ENCODE results near the gene EPHA4.

The EPHA4 gene

GRCh38 chr2:221477714-221478484 is 94.2 kb downstream of the EPHA4 start:
- no peaks in the 10 kb centered on the region for H3K27me3 ChIP-seq (ENCODE audit: low read depth, low read length)
- H3K4me2 ChIP-seq (ENCODE audit: low read length) = no peak overlapping the region
- no peaks in the 10 kb centered on the region for H3K9me3 ChIP-seq (ENCODE audit: insufficient read depth, low read length)
- H3K36me3 ChIP-seq (replicated peaks; ENCODE audit: low read depth, low read length) = no peaks in the 10 kb centered on the region
- no peak for TF ChIP-seq EZH2phosphoT487 (IDR thresholded peaks at IDR 0.05; ENCODE audit: low read depth)
- TF ChIP-seq, protein P1, sequence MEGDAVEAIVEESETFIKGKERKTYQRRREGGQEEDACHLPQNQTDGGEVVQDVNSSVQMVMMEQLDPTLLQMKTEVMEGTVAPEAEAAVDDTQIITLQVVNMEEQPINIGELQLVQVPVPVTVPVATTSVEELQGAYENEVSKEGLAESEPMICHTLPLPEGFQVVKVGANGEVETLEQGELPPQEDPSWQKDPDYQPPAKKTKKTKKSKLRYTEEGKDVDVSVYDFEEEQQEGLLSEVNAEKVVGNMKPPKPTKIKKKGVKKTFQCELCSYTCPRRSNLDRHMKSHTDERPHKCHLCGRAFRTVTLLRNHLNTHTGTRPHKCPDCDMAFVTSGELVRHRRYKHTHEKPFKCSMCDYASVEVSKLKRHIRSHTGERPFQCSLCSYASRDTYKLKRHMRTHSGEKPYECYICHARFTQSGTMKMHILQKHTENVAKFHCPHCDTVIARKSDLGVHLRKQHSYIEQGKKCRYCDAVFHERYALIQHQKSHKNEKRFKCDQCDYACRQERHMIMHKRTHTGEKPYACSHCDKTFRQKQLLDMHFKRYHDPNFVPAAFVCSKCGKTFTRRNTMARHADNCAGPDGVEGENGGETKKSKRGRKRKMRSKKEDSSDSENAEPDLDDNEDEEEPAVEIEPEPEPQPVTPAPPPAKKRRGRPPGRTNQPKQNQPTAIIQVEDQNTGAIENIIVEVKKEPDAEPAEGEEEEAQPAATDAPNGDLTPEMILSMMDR (IDR thresholded peaks at IDR 0.05; ENCODE audit: low read depth, low read length) = no peak
- H2AFZ ChIP-seq (ENCODE audit: low read depth, low read length) = no peak overlapping the region
- H3K4me1 ChIP-seq (ENCODE audit: low read length) = no peaks in the 10 kb centered on the region
- H3K27ac ChIP-seq (ENCODE audit: low read length) = no peak overlapping the region
- no peaks in the 10 kb centered on the region for H4K20me1 ChIP-seq (ENCODE audit: insufficient read depth, low read length)
- H3K79me2 ChIP-seq (ENCODE audit: low read length) = no peaks in the 10 kb centered on the region
- H3K4me3 ChIP-seq (ENCODE audit: low read length) = no peak overlapping the region
- H3K9ac ChIP-seq (ENCODE audit: low read length) = no peak overlapping the region

DNA sequence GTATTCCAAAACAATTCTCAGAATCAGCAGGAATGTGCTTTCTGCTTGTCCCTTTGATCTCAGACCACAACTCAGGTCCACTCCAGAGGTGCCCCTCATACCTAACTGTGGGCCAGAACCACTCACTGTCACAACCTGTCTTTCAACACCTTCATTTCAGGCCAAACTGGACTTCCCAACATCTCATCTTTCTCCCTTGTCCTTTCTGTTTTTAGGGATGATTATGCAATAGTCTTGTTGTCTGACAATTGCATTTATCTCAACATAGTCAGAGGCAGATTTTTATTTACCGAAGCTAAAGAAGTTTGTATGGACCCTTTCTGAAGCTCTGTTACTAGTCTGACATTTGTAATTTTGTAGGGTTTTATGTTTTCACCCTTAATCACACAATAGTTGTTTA is 95.9 kb downstream of the EPHA4 start:
- Histone ChIP-seq H3K4me1 (ENCODE audit: low read length) (no peaks in the 10 kb centered on the region), H2AFZ (ENCODE audit: low read depth, low read length) (no peak overlapping the region), H3K9me3 (ENCODE audit: insufficient read depth, low read length) (no peaks in the 10 kb centered on the region), H3K4me3 (ENCODE audit: low read length) (no peak overlapping the region), H3K27me3 (ENCODE audit: low read depth, low read length) (no peaks in the 10 kb centered on the region), H3K79me2 (ENCODE audit: low read length) (no peaks in the 10 kb centered on the region), H3K27ac (ENCODE audit: low read length) (no peak overlapping the region), H3K4me2 (ENCODE audit: low read length) (no peak overlapping the region), H4K20me1 (ENCODE audit: insufficient read depth, low read length) (no peaks in the 10 kb centered on the region), H3K36me3 (replicated peaks; ENCODE audit: low read depth, low read length) (no peaks in the 10 kb centered on the region), H3K9ac (ENCODE audit: low read length) (no peak overlapping the region)
- TF ChIP-seq, protein P1 (IDR thresholded peaks at IDR 0.05; ENCODE audit: low read depth, low read length) = no peak
- no peak for TF ChIP-seq EZH2phosphoT487 (IDR thresholded peaks at IDR 0.05; ENCODE audit: low read depth)

DNA sequence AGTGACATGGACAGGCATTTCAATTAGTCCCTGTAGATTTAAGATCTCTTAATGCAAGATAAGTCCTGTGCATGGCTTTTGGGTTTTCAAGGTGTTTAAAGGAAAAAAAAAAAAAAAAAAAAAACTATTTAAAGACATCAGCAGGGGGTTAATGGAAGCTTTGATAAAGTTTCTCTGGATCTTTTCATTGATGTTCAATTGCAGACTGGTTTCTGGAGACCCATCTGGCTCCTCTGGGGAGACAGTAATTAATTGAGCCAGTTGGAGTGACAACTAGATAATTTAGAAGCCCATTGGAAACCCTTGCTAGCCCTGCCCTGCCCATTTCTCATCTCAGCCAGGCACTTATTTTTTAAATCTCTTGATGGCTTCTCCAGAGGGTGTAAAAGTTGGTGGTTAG is 98.7 kb downstream of the EPHA4 start:
- H3K27me3 ChIP-seq (ENCODE audit: low read depth, low read length) = no peaks in the 10 kb centered on the region
- H3K4me1 ChIP-seq (ENCODE audit: low read length) = no peaks in the 10 kb centered on the region
- H3K27ac ChIP-seq (ENCODE audit: low read length) = no peak overlapping the region
- H3K79me2 ChIP-seq (ENCODE audit: low read length) = no peaks in the 10 kb centered on the region
- H3K4me3 ChIP-seq (ENCODE audit: low read length) = no peak overlapping the region
- no peak overlapping the region for H2AFZ ChIP-seq (ENCODE audit: low read depth, low read length)
- no peak overlapping the region for H3K4me2 ChIP-seq (ENCODE audit: low read length)
- no peaks in the 10 kb centered on the region for H3K36me3 ChIP-seq (replicated peaks; ENCODE audit: low read depth, low read length)
- no peak overlapping the region for H3K9ac ChIP-seq (ENCODE audit: low read length)
- no peaks in the 10 kb centered on the region for H3K9me3 ChIP-seq (ENCODE audit: insufficient read depth, low read length)
- no peaks in the 10 kb centered on the region for H4K20me1 ChIP-seq (ENCODE audit: insufficient read depth, low read length)
- TF ChIP-seq, protein P1 (IDR thresholded peaks at IDR 0.05; ENCODE audit: low read depth, low read length) = no peak
- no peak for TF ChIP-seq EZH2phosphoT487 (IDR thresholded peaks at IDR 0.05; ENCODE audit: low read depth)

DNA sequence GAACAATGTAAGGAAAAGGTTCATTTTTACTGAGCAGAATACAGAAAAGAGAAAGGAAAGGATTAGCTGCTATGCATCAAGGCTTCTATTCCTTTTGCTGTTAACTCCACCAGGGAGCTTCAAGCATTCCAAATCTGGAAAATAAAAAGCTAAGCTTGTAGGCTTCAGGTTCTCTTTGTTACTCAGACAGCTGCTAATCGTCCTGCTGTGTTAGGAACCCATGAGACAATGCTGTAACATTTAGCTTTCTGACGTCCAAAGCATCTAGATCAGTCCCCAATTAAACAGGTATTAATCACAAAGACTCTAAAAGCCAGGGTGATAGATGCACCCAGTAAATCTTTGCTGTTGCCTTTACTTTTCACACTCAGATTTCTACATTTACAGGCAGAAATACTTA is 103.8 kb downstream of the EPHA4 start:
- H3K27ac ChIP-seq (ENCODE audit: low read length) = no peak overlapping the region
- TF ChIP-seq EZH2phosphoT487 (IDR thresholded peaks at IDR 0.05; ENCODE audit: low read depth) = no peak
- TF ChIP-seq, protein P1 (IDR thresholded peaks at IDR 0.05; ENCODE audit: low read depth, low read length) = no peak
- no peaks in the 10 kb centered on the region for H4K20me1 ChIP-seq (ENCODE audit: insufficient read depth, low read length)
- H3K9ac ChIP-seq (ENCODE audit: low read length) = no peak overlapping the region
- H3K36me3 ChIP-seq (replicated peaks; ENCODE audit: low read depth, low read length) = no peaks in the 10 kb centered on the region
- H3K4me2 ChIP-seq (ENCODE audit: low read length) = no peak overlapping the region
- H3K27me3 ChIP-seq (ENCODE audit: low read depth, low read length) = no peaks in the 10 kb centered on the region
- no peak overlapping the region for H2AFZ ChIP-seq (ENCODE audit: low read depth, low read length)
- H3K9me3 ChIP-seq (ENCODE audit: insufficient read depth, low read length) = no peaks in the 10 kb centered on the region
- H3K79me2 ChIP-seq (ENCODE audit: low read length) = no peaks in the 10 kb centered on the region
- H3K4me1 ChIP-seq (ENCODE audit: low read length) = peaks cover 7% of the 10 kb centered on the region; the same call in 1 of the 2 replicates
- H3K4me3 ChIP-seq (ENCODE audit: low read length) = no peak overlapping the region
